IMR-90 (cell line): ENCODE results near the gene SORD. TPM values are rescaled to one million over a fixed set of nuclear protein-coding genes. Genes with fewer than 3 reads are reported as not detected.

Source experiments
- ATAC-seq: fragments of 200-7000 bp; cut with Tn5 transposase; 2 replicates; pipeline ENCODE4 v1.9.1; 2020; ENCODE audit warnings: low read depth, mild to moderate bottlenecking, moderate library complexity
- BruUV-seq: library from RNA; stranded (reverse); fragments of 400-500 nt; replicated peaks from 2 replicates; lab custom pipeline; 2021; lab: Mats Ljungman, UMichigan
- CTCF ChIA-PET: fragments of 300-600 bp; formaldehyde crosslinking; extraction: SDS; loops from one replicate; lab custom pipeline; 2021; ENCODE audit warnings: antibody characterized with exemption; lab: Yijun Ruan, JAX
- POLR2A ChIA-PET: fragments of 300-600 bp; sonication (Branson Sonifier 250); formaldehyde crosslinking; loops from one replicate; lab custom pipeline; 2022; ENCODE audit warnings: antibody characterized with exemption; ENCODE audit not compliant: unreplicated experiment; lab: Charles Lee
- DNase-seq: peaks from one replicate; pipeline ENCODE4 v3.0.0; 2013
- H2AFZ ChIP-seq: replicated peaks from 2 replicates; pipeline ENCODE3; 2013; ENCODE audit warnings: low read length, mild to moderate bottlenecking; ENCODE audit not compliant: poor library complexity
- H2AK5ac ChIP-seq: 2 replicates; pipeline ENCODE4 v1.6.1; 2013; ENCODE audit warnings: low read depth, low read length, inconsistent platforms
- H2AK9ac ChIP-seq: replicated peaks from 2 replicates; pipeline ENCODE3; 2013; ENCODE audit warnings: mild to moderate bottlenecking, low read depth, low read length, moderate library complexity; ENCODE audit not compliant: poor library complexity
- H2BK120ac ChIP-seq: 2 replicates; pipeline ENCODE4 v1.6.1; 2013; ENCODE audit warnings: low read depth, low read length, inconsistent platforms
- H2BK15ac ChIP-seq: 3 replicates; pipeline ENCODE4 v1.6.1; 2013; ENCODE audit warnings: low read depth, low read length, inconsistent platforms
- H2BK20ac ChIP-seq: 2 replicates; pipeline ENCODE4 v1.6.1; 2013; ENCODE audit warnings: low read depth, mild to moderate bottlenecking, inconsistent platforms, low read length, moderate library complexity
- H2BK5ac ChIP-seq: 2 replicates; pipeline ENCODE4 v1.6.1; 2013; ENCODE audit warnings: mild to moderate bottlenecking, low read depth, low read length, inconsistent platforms; ENCODE audit not compliant: poor library complexity, severe bottlenecking
- H3K14ac ChIP-seq: replicated peaks from 2 replicates; pipeline ENCODE4 v1.6.1; 2013; ENCODE audit warnings: low read depth, low read length, inconsistent platforms
- H3K18ac ChIP-seq: 2 replicates; pipeline ENCODE4 v1.6.1; 2013; ENCODE audit warnings: low read depth, low read length, control low read depth
- H3K23ac ChIP-seq: 2 replicates; pipeline ENCODE4 v1.6.1; 2013; ENCODE audit warnings: low read depth, low read length, inconsistent platforms
- H3K27ac ChIP-seq: 2 replicates; pipeline ENCODE4 v1.5.1; 2013; ENCODE audit warnings: mild to moderate bottlenecking, control low read depth, low read length; ENCODE audit not compliant: insufficient read depth
- H3K27me3 ChIP-seq: 2 replicates; pipeline ENCODE4 v1.6.1; 2013; ENCODE audit warnings: low read length; ENCODE audit not compliant: control insufficient read depth, insufficient read depth
- H3K36me3 ChIP-seq: 2 replicates; pipeline ENCODE4 v1.6.1; 2013; ENCODE audit warnings: low read length, mixed read lengths; ENCODE audit not compliant: control insufficient read depth, insufficient read depth
- H3K4ac ChIP-seq: 2 replicates; pipeline ENCODE4 v1.6.1; 2013; ENCODE audit warnings: low read depth, low read length, inconsistent platforms
- H3K4me1 ChIP-seq: 2 replicates; pipeline ENCODE4 v1.6.1; 2013; ENCODE audit warnings: low read length, mixed read lengths; ENCODE audit not compliant: control insufficient read depth, insufficient read depth
- H3K4me2 ChIP-seq: 2 replicates; pipeline ENCODE4 v1.6.1; 2013; ENCODE audit warnings: low read depth, mild to moderate bottlenecking, control low read depth, low read length, moderate library complexity
- H3K4me3 ChIP-seq: 2 replicates; pipeline ENCODE4 v1.5.1; 2013; ENCODE audit warnings: low read depth, mild to moderate bottlenecking, control low read depth, low read length, moderate library complexity; ENCODE audit not compliant: insufficient read depth
- H3K56ac ChIP-seq: 2 replicates; pipeline ENCODE4 v1.6.1; 2013; ENCODE audit warnings: low read length, inconsistent platforms; ENCODE audit not compliant: insufficient read depth; ENCODE audit errors: extremely low read depth
- H3K79me1 ChIP-seq, 2 experiments: 2 replicates each; pipeline ENCODE4 v1.6.1; 2013; ENCODE audit warnings: low read length in 2 of 2, inconsistent platforms in 1 of 2, low read depth in 1 of 2
- H3K9ac ChIP-seq: 2 replicates; pipeline ENCODE4 v1.6.1; 2013; ENCODE audit warnings: low read depth, low read length, control low read depth
- H3K9me1 ChIP-seq: 2 replicates; pipeline ENCODE4 v1.6.1; 2013; ENCODE audit warnings: low read length, inconsistent platforms; ENCODE audit not compliant: insufficient read depth
- H3K9me3 ChIP-seq: 2 replicates; pipeline ENCODE4 v1.6.1; 2013; ENCODE audit warnings: low read length; ENCODE audit not compliant: control insufficient read depth, insufficient read depth
- H4K20me1 ChIP-seq: 2 replicates; pipeline ENCODE4 v1.6.1; 2013; ENCODE audit warnings: low read length, inconsistent platforms; ENCODE audit not compliant: insufficient read depth
- H4K5ac ChIP-seq: 2 replicates; pipeline ENCODE4 v1.6.1; 2013; ENCODE audit warnings: mild to moderate bottlenecking, low read depth, low read length, control low read depth
- H4K8ac ChIP-seq, 2 experiments: 2 replicates each; pipeline ENCODE4 v1.6.1; 2013; ENCODE audit warnings: low read depth in 2 of 2, low read length in 2 of 2, control low read depth in 1 of 2, inconsistent platforms in 1 of 2
- H4K91ac ChIP-seq: 2 replicates; pipeline ENCODE4 v1.6.1; 2013; ENCODE audit warnings: low read depth, low read length, inconsistent platforms; ENCODE audit not compliant: insufficient read depth
- BHLHE40 ChIP-seq: fragments of 150-350 bp; IDR thresholded peaks from 2 replicates; pipeline ENCODE4 v1.6.1; 2016; ENCODE audit warnings: mild to moderate bottlenecking, low read depth, low read length
- CEBPB ChIP-seq: IDR thresholded peaks from 2 replicates; pipeline ENCODE4 v1.6.1; 2012; ENCODE audit warnings: low read depth, low read length, improper control_type of control experiment
- CHD1 ChIP-seq: IDR thresholded peaks from 2 replicates; pipeline ENCODE4 v1.6.1; 2012; ENCODE audit warnings: low read depth, low read length, improper control_type of control experiment
- ELK1 ChIP-seq: fragments of 150-350 bp; IDR thresholded peaks from 2 replicates; pipeline ENCODE4 v1.6.1; 2016; ENCODE audit warnings: low read depth, mild to moderate bottlenecking, low read length, moderate library complexity, borderline replicate concordance
- FOS ChIP-seq: fragments of 150-350 bp; IDR thresholded peaks from 2 replicates; pipeline ENCODE4 v1.6.1; 2016; ENCODE audit warnings: low read depth, low read length
- MAFK ChIP-seq: IDR thresholded peaks from 2 replicates; pipeline ENCODE4 v1.6.1; 2012; ENCODE audit warnings: low read depth, low read length, improper control_type of control experiment
- MAZ ChIP-seq: IDR thresholded peaks from 2 replicates; pipeline ENCODE4 v1.6.1; 2012; ENCODE audit warnings: low read depth, mild to moderate bottlenecking, low read length, improper control_type of control experiment, moderate library complexity, borderline replicate concordance
- MXI1 ChIP-seq: IDR thresholded peaks from 2 replicates; pipeline ENCODE4 v1.6.1; 2012; ENCODE audit warnings: low read depth, mild to moderate bottlenecking, low read length, moderate library complexity, borderline replicate concordance
- POLR2A ChIP-seq: IDR thresholded peaks from 2 replicates; pipeline ENCODE4 v1.6.1; 2012; ENCODE audit warnings: mild to moderate bottlenecking, low read depth, low read length
- RAD21 ChIP-seq: IDR thresholded peaks from 2 replicates; pipeline ENCODE4 v1.6.1; 2012; ENCODE audit warnings: low read length, improper control_type of control experiment
- SMC3 ChIP-seq: fragments of 150-350 bp; IDR thresholded peaks from 2 replicates; pipeline ENCODE4 v1.6.1; 2016; ENCODE audit warnings: low read depth, mild to moderate bottlenecking, antibody characterized with exemption, low read length, moderate library complexity
- USF2 ChIP-seq: fragments of 150-350 bp; IDR thresholded peaks from 2 replicates; pipeline ENCODE4 v1.6.1; 2017; ENCODE audit warnings: mild to moderate bottlenecking, antibody characterized with exemption, low read length, low read depth
- WGBS, 2 experiments: methylation state at CpG; one replicate each; pipeline versions ENCODE4 v1.1.5 to v1.1.7; 2013; ENCODE audit warnings: missing lambda C conversion rate in 2 of 2; ENCODE audit not compliant: insufficient read length in 1 of 2; ENCODE audit errors: extremely low coverage in 2 of 2; 5-methylcytosine and 5-hydroxymethylcytosine counted together
- dilution Hi-C: fragments of 300-500 bp; cut with HindIII; formaldehyde crosslinking; loops from one replicate; pipeline ENCODE4 v1.14.3; 2018; ENCODE audit warnings: low sequenced_read_pairs; ENCODE audit not compliant: unreplicated experiment
- in situ Hi-C: fragments of 300-500 bp; cut with MboI; formaldehyde crosslinking; loops from 3 replicates; pipeline ENCODE4 v1.14.3; 2019; ENCODE audit warnings: low sequenced_read_pairs, inconsistent platforms, mixed read lengths
- intact Hi-C: fragments of 100-400 bp; cut with micrococcal nuclease; formaldehyde crosslinking; loops from 2 replicates; pipeline ENCODE4 v1.10.0; 2022
- polyA plus RNA-seq, 3 experiments: library from polyadenylated mRNA; depleted of rRNA; stranded (reverse); fragments of >200 nt; gene quantifications; 2 replicates each; pipeline ENCODE4 v1.2.3, GENCODE V29; 2012; ENCODE audit warnings: low replicate concordance in 1 of 3
- total RNA-seq: library from RNA; depleted of rRNA; stranded (reverse); fragments of >200 nt; gene quantifications from 2 replicates; pipeline ENCODE4 v1.2.3, GENCODE V29; 2012

The SORD gene
- total and polyA plus RNA-seq, 2 of the 4 experiments (the other 2 are of a cell fraction), result 27.6 to 34.2 TPM

- POLR2A ChIA-PET, result no interaction called here
These were observed 98.9 kb downstream of the SORD start for GRCh38 chr15:45121706-45122417.

More at GRCh38 chr15:45121706-45122417, 98.9 kb downstream of the SORD start:
- Histone ChIP-seq H2BK15ac (no peak overlapping the region), H3K9me3 (no peaks in the 10 kb centered on the region), H3K14ac (no peak overlapping the region), H3K23ac (no peak overlapping the region), H2AK9ac (no peak overlapping the region), H3K9ac (no peak overlapping the region), H3K4me3 (no peak overlapping the region), H2BK20ac (no peak overlapping the region), H3K18ac (no peak overlapping the region), H2BK5ac (no peak overlapping the region), H4K8ac (no peak overlapping the region), H3K27me3 (peaks cover 25% of the 10 kb centered on the region), H3K4ac (no peak overlapping the region), H4K91ac (no peak overlapping the region), H2BK120ac (no peak overlapping the region), H2AK5ac (no peak overlapping the region), H3K4me2 (peak overlapping the region; percentile 3; the same call in 1 of the 2 replicates), H3K56ac (no peak overlapping the region), H4K20me1 (no peaks in the 10 kb centered on the region), H2AFZ (peak overlapping the region; percentile 77), H4K5ac (no peak overlapping the region), H3K9me1 (no peaks in the 10 kb centered on the region), H3K79me1 (no peaks in the 10 kb centered on the region), H3K27ac (no peak overlapping the region), H3K4me1 (peaks cover 3% of the 10 kb centered on the region), H3K36me3 (no peaks in the 10 kb centered on the region)
- TF ChIP-seq USF2 (no peak), BHLHE40 (peak; percentile 68), MAFK (no peak), RAD21 (no peak), FOS (peak; percentile 59), MXI1 (no peak), MAZ (no peak), SMC3 (no peak), POLR2A (no peak), ELK1 (no peak), CHD1 (no peak), CEBPB (peak; percentile 47; the same call in 1 of the 2 replicates)
- no TSS peak for BruUV-seq
- peak; percentile 56 for ATAC-seq
- intact Hi-C loops (no loop called here), in situ Hi-C loops (no loop called here), dilution Hi-C loops (no loop called here)
- no CpG with 5 or more reads among the region's 9 CpGs for WGBS, 2 experiments
- CTCF ChIA-PET, result interaction anchor here (0.9 to 1.1 kb wide), 2 partner anchors 25 to 336 kb away, joined by 3 read pairs; no protein-coding TSS in a partner anchor
- DNase-seq, result peak; percentile 89
